Measurements from ENCODE around the gene PIP5K1B. TPM values are rescaled to one million over a fixed set of nuclear protein-coding genes. Genes with fewer than 3 reads are reported as not detected.

PIP5K1B gene
- total and polyA plus RNA-seq, 12 donors: 2.1 to 24.0 (median 9.7) TPM

DNA sequence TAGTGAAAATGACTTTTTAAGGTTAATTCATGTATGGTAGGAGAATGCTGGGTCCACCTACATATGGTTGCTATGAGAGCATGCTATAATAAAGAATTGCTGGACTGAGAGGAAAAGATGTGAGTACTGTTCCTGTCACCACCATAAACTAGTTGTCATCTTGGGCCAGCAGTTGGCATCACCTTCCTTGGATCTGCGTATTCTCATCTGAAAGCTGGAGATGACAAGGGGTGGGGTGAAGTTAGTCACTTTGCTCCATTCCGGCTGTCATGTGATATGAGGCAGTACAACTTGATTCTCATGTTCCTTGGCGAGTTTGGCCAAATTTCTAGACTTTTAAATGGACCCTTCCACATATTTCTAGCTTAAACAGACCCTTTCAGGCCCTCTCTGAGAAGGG, 33.3 kb downstream of the PIP5K1B start:
- H3K4me1 ChIP-seq (replicated peaks in 1 of 2): no peaks in the 10 kb centered on the region
- H3K4me3 ChIP-seq: no peak overlapping the region
- no peaks in the 10 kb centered on the region for H3K9me3 ChIP-seq (replicated peaks in 1 of 3)
- WGBS, 4 donors: 86 to 95% (median 88%) methylated on average over 3 of the region's 3 CpGs
- TF ChIP-seq POLR2A (IDR thresholded peaks at IDR 0.05): no peak
- TF ChIP-seq, protein P1, sequence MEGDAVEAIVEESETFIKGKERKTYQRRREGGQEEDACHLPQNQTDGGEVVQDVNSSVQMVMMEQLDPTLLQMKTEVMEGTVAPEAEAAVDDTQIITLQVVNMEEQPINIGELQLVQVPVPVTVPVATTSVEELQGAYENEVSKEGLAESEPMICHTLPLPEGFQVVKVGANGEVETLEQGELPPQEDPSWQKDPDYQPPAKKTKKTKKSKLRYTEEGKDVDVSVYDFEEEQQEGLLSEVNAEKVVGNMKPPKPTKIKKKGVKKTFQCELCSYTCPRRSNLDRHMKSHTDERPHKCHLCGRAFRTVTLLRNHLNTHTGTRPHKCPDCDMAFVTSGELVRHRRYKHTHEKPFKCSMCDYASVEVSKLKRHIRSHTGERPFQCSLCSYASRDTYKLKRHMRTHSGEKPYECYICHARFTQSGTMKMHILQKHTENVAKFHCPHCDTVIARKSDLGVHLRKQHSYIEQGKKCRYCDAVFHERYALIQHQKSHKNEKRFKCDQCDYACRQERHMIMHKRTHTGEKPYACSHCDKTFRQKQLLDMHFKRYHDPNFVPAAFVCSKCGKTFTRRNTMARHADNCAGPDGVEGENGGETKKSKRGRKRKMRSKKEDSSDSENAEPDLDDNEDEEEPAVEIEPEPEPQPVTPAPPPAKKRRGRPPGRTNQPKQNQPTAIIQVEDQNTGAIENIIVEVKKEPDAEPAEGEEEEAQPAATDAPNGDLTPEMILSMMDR (IDR thresholded peaks at IDR 0.05): no peak
- intact Hi-C loops (cut with DNase I): no loop called here
- H3K27ac ChIP-seq: no peak overlapping the region
- no peaks in the 10 kb centered on the region for H3K36me3 ChIP-seq (replicated peaks in 1 of 2)
- DNase-seq: no peak
- no peaks in the 10 kb centered on the region for H3K27me3 ChIP-seq

DNA sequence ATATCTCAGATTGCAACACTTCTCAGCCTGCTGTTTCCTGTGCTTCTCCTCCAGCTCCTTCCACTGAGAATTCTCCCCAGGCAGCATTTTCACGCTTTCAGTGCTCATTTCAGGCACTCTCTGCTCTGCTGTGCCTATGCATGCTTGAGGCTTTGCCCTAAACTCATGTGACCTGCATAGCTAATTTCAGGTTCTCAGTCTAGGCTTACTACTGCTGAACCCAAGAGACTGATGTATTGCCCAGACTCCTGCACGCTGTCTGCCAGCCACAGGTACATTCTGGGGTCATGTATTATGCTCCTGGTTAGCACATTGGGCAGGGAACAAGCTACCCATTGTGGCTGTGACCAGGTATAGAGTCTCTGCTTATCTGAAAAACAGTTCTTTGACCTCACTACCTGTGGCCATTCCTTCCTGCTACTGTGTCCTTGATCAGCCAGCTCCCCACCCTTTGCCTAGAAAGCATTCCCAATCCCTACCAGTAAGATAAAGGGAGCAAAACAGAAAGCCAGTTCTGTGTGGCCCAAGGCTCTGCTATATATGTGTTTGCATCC, 34.7 kb downstream of the PIP5K1B start:
- intact Hi-C loops (cut with DNase I): no loop called here
- WGBS, 4 donors: 51 to 71% (median 62%) methylated on average over 2 of the region's 2 CpGs

DNA sequence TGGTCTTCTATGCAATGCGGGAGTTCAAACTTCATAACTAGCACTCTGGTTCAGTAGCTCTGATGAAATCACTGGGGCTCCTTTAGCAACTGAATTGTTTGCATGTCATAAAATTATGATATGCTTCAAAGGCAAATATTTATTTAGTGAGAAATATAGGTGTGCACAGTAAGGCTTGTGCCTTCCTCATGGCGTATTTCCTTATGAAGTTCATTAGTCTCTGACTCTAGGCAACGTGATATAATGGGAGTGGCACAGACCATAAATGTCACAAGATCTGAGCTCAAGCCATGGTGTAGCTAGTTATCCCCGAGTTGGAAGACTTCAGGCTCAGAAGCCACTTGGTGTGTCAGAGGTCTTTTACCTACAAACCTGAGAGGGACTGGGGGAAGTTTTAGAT, 35.5 kb downstream of the PIP5K1B start:
- TF ChIP-seq POLR2A (IDR thresholded peaks at IDR 0.05): no peak
- TF ChIP-seq, protein P1 (IDR thresholded peaks at IDR 0.05): no peak
- H3K4me1 ChIP-seq (replicated peaks in 1 of 2): no peaks in the 10 kb centered on the region
- 77 to 84% (median 80%) methylated on average over 4 of the region's 4 CpGs for WGBS, 4 donors
- no peaks in the 10 kb centered on the region for H3K27me3 ChIP-seq
- no peak overlapping the region for H3K4me3 ChIP-seq
- no peaks in the 10 kb centered on the region for H3K9me3 ChIP-seq (replicated peaks in 1 of 3)
- no peak overlapping the region for H3K27ac ChIP-seq
- no peak for DNase-seq
- intact Hi-C loops (cut with DNase I): no loop called here
- H3K36me3 ChIP-seq (replicated peaks in 1 of 2): no peaks in the 10 kb centered on the region

More for the DNA sequence above, 34.7 kb downstream of the PIP5K1B start:
- TF ChIP-seq POLR2A (IDR thresholded peaks at IDR 0.05): no peak
- TF ChIP-seq, protein P1 (IDR thresholded peaks at IDR 0.05): no peak
- no peak overlapping the region for H3K4me3 ChIP-seq
- no peaks in the 10 kb centered on the region for H3K36me3 ChIP-seq (replicated peaks in 1 of 2)
- H3K4me1 ChIP-seq (replicated peaks in 1 of 2): no peaks in the 10 kb centered on the region
- H3K27ac ChIP-seq: no peak overlapping the region
- no peaks in the 10 kb centered on the region for H3K27me3 ChIP-seq
- no peaks in the 10 kb centered on the region for H3K9me3 ChIP-seq (replicated peaks in 1 of 3)
- no peak for DNase-seq

DNA sequence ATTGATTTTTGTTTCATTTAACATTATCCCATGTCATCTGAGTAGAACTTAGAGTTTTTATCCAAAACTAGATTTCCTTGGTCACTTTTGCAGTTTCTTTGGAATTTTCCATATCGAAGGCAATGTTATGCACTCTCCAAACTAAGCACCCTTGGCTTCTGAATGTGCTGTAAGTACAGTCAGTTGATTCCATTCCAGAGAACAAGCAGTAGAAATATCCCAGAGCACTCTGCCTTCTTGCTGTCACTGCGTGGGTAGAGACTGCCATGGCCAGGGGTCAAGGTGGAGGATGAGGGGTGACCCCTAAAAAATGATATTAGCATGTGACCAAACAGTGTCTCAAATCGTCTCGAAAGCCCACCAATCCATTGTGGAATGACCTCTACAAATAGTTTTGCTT, 36.2 kb downstream of the PIP5K1B start:
- H3K4me3 ChIP-seq: no peak overlapping the region
- H3K4me1 ChIP-seq (replicated peaks in 1 of 2): no peaks in the 10 kb centered on the region
- no peak for DNase-seq
- no peaks in the 10 kb centered on the region for H3K36me3 ChIP-seq (replicated peaks in 1 of 2)
- H3K27ac ChIP-seq: no peak overlapping the region
- intact Hi-C loops (cut with DNase I): no loop called here
- no peaks in the 10 kb centered on the region for H3K9me3 ChIP-seq (replicated peaks in 1 of 3)
- H3K27me3 ChIP-seq: no peaks in the 10 kb centered on the region
- no peak for TF ChIP-seq POLR2A (IDR thresholded peaks at IDR 0.05)
- TF ChIP-seq, protein P1 (IDR thresholded peaks at IDR 0.05): no peak
- 87 to 91% (median 90%) methylated on average over 4 of the region's 4 CpGs for WGBS, 4 donors
